SK-N-SH (cell line): ENCODE measurements around the gene CFAP57. TPM values are rescaled to one million over a fixed set of nuclear protein-coding genes. Genes with fewer than 3 reads are reported as not detected.

Source experiments
- CTCF ChIA-PET: fragments of 300-600, 350-600 bp; formaldehyde crosslinking; extraction: SDS; loops from one replicate; lab custom pipeline; 2021; lab: Yijun Ruan, JAX
- POLR2A ChIA-PET: fragments of 350-600 bp; sonication (Branson Sonifier 250); formaldehyde crosslinking; extraction: SDS; loops from one replicate; lab custom pipeline; 2020; ENCODE audit warnings: antibody characterized with exemption, inconsistent platforms; lab: Yijun Ruan, JAX
- DNase-seq: peaks from one replicate; pipeline ENCODE4 v3.0.0; 2012
- H2AFZ ChIP-seq: fragments of 200-600 bp; sonication (generic); 2 replicates; pipeline ENCODE4 v1.8.1; 2016; ENCODE audit warnings: antibody characterized with exemption, mild to moderate bottlenecking, low read depth
- H3F3A ChIP-seq: fragments of 200-600 bp; sonication (generic); replicated peaks from 2 replicates; pipeline ENCODE3; 2016; ENCODE audit warnings: antibody characterized with exemption, mild to moderate bottlenecking; ENCODE audit not compliant: insufficient read depth
- H3K27ac ChIP-seq, 2 experiments: fragments of 200-500 bp in 1 of 2; fragments of 200-600 bp in 1 of 2; sonication (Bioruptor generic) in 1 of 2; sonication (generic), shearing (Covaris generic) in 1 of 2; 2 replicates each; pipeline versions ENCODE4 v1.5.1 to v1.6.1; 2014 to 2016; ENCODE audit warnings: low read depth in 2 of 2, inconsistent platforms in 1 of 2, low read length in 1 of 2, mild to moderate bottlenecking in 1 of 2, mixed read lengths in 1 of 2
- H3K27me3 ChIP-seq: fragments of 200-600 bp; sonication (generic), shearing (Covaris generic); 2 replicates; pipeline ENCODE4 v1.6.1; 2016; ENCODE audit warnings: mixed run types; ENCODE audit not compliant: insufficient read depth
- H3K36me3 ChIP-seq, 2 experiments: fragments of 200-500 bp in 1 of 2; fragments of 200-600 bp in 1 of 2; sonication (Bioruptor generic) in 1 of 2; sonication (generic) in 1 of 2; replicated peaks in 1 of 2; 2 replicates each; pipeline versions ENCODE3 to v1.5.1; 2014 to 2016; ENCODE audit warnings: low read length in 1 of 2, mild to moderate bottlenecking in 1 of 2; ENCODE audit not compliant: insufficient read depth in 2 of 2, control insufficient read depth in 1 of 2
- H3K4me1 ChIP-seq, 2 experiments: fragments of 200-500 bp in 1 of 2; fragments of 200-600 bp in 1 of 2; sonication (Bioruptor generic) in 1 of 2; sonication (generic), shearing (Covaris generic) in 1 of 2; 2 replicates each; pipeline versions ENCODE4 v1.5.1 to v1.6.1; 2014 to 2016; ENCODE audit warnings: low read depth in 1 of 2, low read length in 1 of 2, mixed run types in 1 of 2; ENCODE audit not compliant: insufficient read depth in 2 of 2, control insufficient read depth in 1 of 2
- H3K4me2 ChIP-seq: fragments of 200-600 bp; sonication (generic), shearing (Covaris generic); 2 replicates; pipeline ENCODE4 v1.6.1; 2017; ENCODE audit warnings: mixed run types
- H3K4me3 ChIP-seq, 2 experiments: fragments of 200-500 bp in 1 of 2; fragments of 200-600 bp in 1 of 2; sonication (Bioruptor generic) in 1 of 2; sonication (generic), shearing (Covaris generic) in 1 of 2; 2 replicates each; pipeline versions ENCODE4 v1.5.1 to v1.8.1; 2014 to 2016; ENCODE audit warnings: low read depth in 2 of 2, inconsistent platforms in 1 of 2, low read length in 1 of 2, mild to moderate bottlenecking in 1 of 2, mixed read lengths in 1 of 2, moderate library complexity in 1 of 2
- H3K79me2 ChIP-seq: fragments of 200-600 bp; sonication (generic); 2 replicates; pipeline ENCODE4 v1.8.1; 2017; ENCODE audit warnings: mild to moderate bottlenecking; ENCODE audit not compliant: insufficient read depth
- H3K9ac ChIP-seq: fragments of 200-600 bp; sonication (generic); 2 replicates; pipeline ENCODE4 v1.6.1; 2017; ENCODE audit warnings: mixed run types
- H3K9me2 ChIP-seq: fragments of 200-600 bp; sonication (generic); 2 replicates; pipeline ENCODE4 v1.6.1; 2017; ENCODE audit warnings: mixed run types
- H3K9me3 ChIP-seq: fragments of 200-600 bp; sonication (generic); 2 replicates; pipeline ENCODE4 v1.6.1; 2017; ENCODE audit warnings: mixed run types, mild to moderate bottlenecking, moderate library complexity
- H4K20me1 ChIP-seq: fragments of 200-600 bp; sonication (generic); 2 replicates; pipeline ENCODE4 v1.6.1; 2017; ENCODE audit warnings: mild to moderate bottlenecking, mixed run types; ENCODE audit not compliant: insufficient read depth
- ELF1 ChIP-seq: IDR thresholded peaks from 2 replicates; pipeline ENCODE4 v1.4.0; 2012
- EP300 ChIP-seq, 2 experiments: IDR thresholded peaks; 2 replicates each; pipeline versions ENCODE4 v1.4.0 to v1.6.1; 2012; ENCODE audit warnings: borderline replicate concordance in 1 of 2, low read depth in 1 of 2, low read length in 1 of 2
- FOSL2 ChIP-seq: IDR thresholded peaks from 2 replicates; pipeline ENCODE4 v1.4.0; 2012; ENCODE audit warnings: low read depth, mild to moderate bottlenecking, moderate library complexity, borderline replicate concordance
- FOXM1 ChIP-seq: IDR thresholded peaks from 2 replicates; pipeline ENCODE4 v1.4.0; 2012; ENCODE audit warnings: low read depth, mild to moderate bottlenecking
- GABPA ChIP-seq: IDR thresholded peaks from 2 replicates; pipeline ENCODE4 v1.4.0; 2012; ENCODE audit warnings: low read depth, mild to moderate bottlenecking
- MAX ChIP-seq: IDR thresholded peaks from 2 replicates; pipeline ENCODE4 v1.4.0; 2012; ENCODE audit warnings: low read depth
- NRF1 ChIP-seq: IDR thresholded peaks from 2 replicates; pipeline ENCODE4 v1.6.1; 2012; ENCODE audit warnings: low read depth, mild to moderate bottlenecking, low read length
- RAD21 ChIP-seq: IDR thresholded peaks from 2 replicates; pipeline ENCODE4 v1.6.1; 2012; ENCODE audit warnings: mild to moderate bottlenecking, low read length
- RCOR1 ChIP-seq: fragments of 150-350 bp; IDR thresholded peaks from 2 replicates; pipeline ENCODE4 v1.6.1; 2017; ENCODE audit warnings: antibody characterized with exemption, low read length
- RXRA ChIP-seq: IDR thresholded peaks from 2 replicates; pipeline ENCODE4 v1.4.0; 2012; ENCODE audit warnings: low read depth, mild to moderate bottlenecking, borderline replicate concordance
- SIN3A ChIP-seq: IDR thresholded peaks from 2 replicates; pipeline ENCODE4 v1.6.1; 2012; ENCODE audit warnings: low read depth, mild to moderate bottlenecking, low read length, moderate library complexity, borderline replicate concordance
- SMC3 ChIP-seq: IDR thresholded peaks from 2 replicates; pipeline ENCODE4 v1.6.1; 2012; ENCODE audit warnings: low read depth, low read length, improper control_type of control experiment
- YY1 ChIP-seq: IDR thresholded peaks from 2 replicates; pipeline ENCODE4 v1.4.0; 2012; ENCODE audit warnings: low read depth, mild to moderate bottlenecking
- WGBS: methylation state at CpG from one replicate; pipeline ENCODE4 v1.1.6; 2017; ENCODE audit warnings: low lambda C conversion rate; 5-methylcytosine and 5-hydroxymethylcytosine counted together
- polyA plus RNA-seq, 3 experiments: library from polyadenylated mRNA; depleted of rRNA; stranded (reverse); fragments of >200 nt; gene quantifications; 2 replicates each; pipeline ENCODE4 v1.2.3, GENCODE V29; 2012
- TF ChIP-seq, protein P1 (sequence below): fragments of 200-600 bp; sonication (generic); IDR thresholded peaks from 2 replicates; pipeline ENCODE4 v1.6.1; 2017; ENCODE audit warnings: antibody characterized with exemption, mild to moderate bottlenecking, moderate library complexity
- TF ChIP-seq, protein P2 (sequence below): fragments of 150-350 bp; IDR thresholded peaks from 2 replicates; pipeline ENCODE4 v1.6.1; 2017; ENCODE audit warnings: antibody characterized with exemption, low read length, low read depth, borderline replicate concordance
- TF ChIP-seq, protein P3 (sequence below): IDR thresholded peaks from 2 replicates; pipeline ENCODE4 v1.4.0; 2012; ENCODE audit warnings: low read depth, borderline replicate concordance

The CFAP57 gene
- polyA plus RNA-seq, 1 of the 3 experiments (the other 2 are of a cell fraction) = 0.36 TPM

DNA sequence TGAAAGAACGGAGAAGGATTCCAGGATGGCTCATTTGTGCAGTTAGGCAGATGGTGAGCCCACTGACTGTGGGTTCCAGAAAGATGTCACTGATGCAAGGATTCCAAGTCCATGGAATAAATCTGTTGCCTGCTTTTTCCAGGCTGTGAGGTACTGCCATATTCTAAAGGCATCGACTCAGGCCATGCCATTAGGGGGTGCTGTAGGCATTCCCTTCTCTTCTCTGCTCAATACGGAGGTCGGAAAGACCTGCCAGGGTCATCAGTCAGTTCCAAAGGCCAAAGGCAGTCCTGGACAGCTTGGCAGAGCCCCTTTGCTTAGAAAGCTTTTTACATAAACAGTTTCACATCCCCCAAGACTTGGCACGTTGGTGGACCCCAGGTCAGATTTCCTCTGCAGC is 66.0 kb downstream of the CFAP57 start:
- no peaks in the 10 kb centered on the region for H3K79me2 ChIP-seq
- TF ChIP-seq FOXM1 = no peak
- no peak for TF ChIP-seq EP300 (IDR thresholded peaks at IDR 0.05; ENCODE audit: borderline replicate concordance in 1 of 2, low read depth in 1 of 2, low read length in 1 of 2)
- TF ChIP-seq SIN3A = no peak
- TF ChIP-seq RXRA = no peak
- TF ChIP-seq, protein P1, sequence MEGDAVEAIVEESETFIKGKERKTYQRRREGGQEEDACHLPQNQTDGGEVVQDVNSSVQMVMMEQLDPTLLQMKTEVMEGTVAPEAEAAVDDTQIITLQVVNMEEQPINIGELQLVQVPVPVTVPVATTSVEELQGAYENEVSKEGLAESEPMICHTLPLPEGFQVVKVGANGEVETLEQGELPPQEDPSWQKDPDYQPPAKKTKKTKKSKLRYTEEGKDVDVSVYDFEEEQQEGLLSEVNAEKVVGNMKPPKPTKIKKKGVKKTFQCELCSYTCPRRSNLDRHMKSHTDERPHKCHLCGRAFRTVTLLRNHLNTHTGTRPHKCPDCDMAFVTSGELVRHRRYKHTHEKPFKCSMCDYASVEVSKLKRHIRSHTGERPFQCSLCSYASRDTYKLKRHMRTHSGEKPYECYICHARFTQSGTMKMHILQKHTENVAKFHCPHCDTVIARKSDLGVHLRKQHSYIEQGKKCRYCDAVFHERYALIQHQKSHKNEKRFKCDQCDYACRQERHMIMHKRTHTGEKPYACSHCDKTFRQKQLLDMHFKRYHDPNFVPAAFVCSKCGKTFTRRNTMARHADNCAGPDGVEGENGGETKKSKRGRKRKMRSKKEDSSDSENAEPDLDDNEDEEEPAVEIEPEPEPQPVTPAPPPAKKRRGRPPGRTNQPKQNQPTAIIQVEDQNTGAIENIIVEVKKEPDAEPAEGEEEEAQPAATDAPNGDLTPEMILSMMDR = peak; percentile 60
- no peak for TF ChIP-seq FOSL2
- TF ChIP-seq YY1 = no peak
- peak; percentile 68 for TF ChIP-seq SMC3
- TF ChIP-seq GABPA = no peak
- TF ChIP-seq, protein P2, sequence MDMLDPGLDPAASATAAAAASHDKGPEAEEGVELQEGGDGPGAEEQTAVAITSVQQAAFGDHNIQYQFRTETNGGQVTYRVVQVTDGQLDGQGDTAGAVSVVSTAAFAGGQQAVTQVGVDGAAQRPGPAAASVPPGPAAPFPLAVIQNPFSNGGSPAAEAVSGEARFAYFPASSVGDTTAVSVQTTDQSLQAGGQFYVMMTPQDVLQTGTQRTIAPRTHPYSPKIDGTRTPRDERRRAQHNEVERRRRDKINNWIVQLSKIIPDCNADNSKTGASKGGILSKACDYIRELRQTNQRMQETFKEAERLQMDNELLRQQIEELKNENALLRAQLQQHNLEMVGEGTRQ = no peak
- no peak for TF ChIP-seq MAX
- TF ChIP-seq RCOR1 = no peak
- TF ChIP-seq RAD21 = peak; percentile 76
- TF ChIP-seq, protein P3, sequence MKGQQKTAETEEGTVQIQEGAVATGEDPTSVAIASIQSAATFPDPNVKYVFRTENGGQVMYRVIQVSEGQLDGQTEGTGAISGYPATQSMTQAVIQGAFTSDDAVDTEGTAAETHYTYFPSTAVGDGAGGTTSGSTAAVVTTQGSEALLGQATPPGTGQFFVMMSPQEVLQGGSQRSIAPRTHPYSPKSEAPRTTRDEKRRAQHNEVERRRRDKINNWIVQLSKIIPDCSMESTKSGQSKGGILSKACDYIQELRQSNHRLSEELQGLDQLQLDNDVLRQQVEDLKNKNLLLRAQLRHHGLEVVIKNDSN = no peak
- TF ChIP-seq ELF1 = no peak
- no peak for TF ChIP-seq NRF1
- H3K4me3 ChIP-seq = no peak overlapping the region; a peak in 1 of 4 replicates
- H3K4me2 ChIP-seq = no peak overlapping the region
- no peaks in the 10 kb centered on the region for H3F3A ChIP-seq
- no peak overlapping the region for H2AFZ ChIP-seq
- POLR2A ChIA-PET = no interaction called here
- peaks cover 0 to 6% of the 10 kb centered on the region in 2 experiments; a peak in 1 of 4 replicates for H3K4me1 ChIP-seq
- H3K27ac ChIP-seq = no peak overlapping the region
- CTCF ChIA-PET = interaction anchor here (0.7 to 2.5 kb wide), 4 partner anchors 11 to 177 kb away, joined by 3 to 17 read pairs (median 4); no protein-coding TSS in a partner anchor
- no peaks in the 10 kb centered on the region for H3K27me3 ChIP-seq
- WGBS = 31% methylated on average over 5 of the region's 5 CpGs
- peak; percentile 51 for DNase-seq
- no peaks in the 10 kb centered on the region for H3K9me2 ChIP-seq
- no peak overlapping the region for H3K9ac ChIP-seq
- H3K36me3 ChIP-seq = no peaks in the 10 kb centered on the region
- no peaks in the 10 kb centered on the region for H4K20me1 ChIP-seq
- H3K9me3 ChIP-seq = no peaks in the 10 kb centered on the region
